ENCODE measurements around the gene FOXC2.

DNA sequence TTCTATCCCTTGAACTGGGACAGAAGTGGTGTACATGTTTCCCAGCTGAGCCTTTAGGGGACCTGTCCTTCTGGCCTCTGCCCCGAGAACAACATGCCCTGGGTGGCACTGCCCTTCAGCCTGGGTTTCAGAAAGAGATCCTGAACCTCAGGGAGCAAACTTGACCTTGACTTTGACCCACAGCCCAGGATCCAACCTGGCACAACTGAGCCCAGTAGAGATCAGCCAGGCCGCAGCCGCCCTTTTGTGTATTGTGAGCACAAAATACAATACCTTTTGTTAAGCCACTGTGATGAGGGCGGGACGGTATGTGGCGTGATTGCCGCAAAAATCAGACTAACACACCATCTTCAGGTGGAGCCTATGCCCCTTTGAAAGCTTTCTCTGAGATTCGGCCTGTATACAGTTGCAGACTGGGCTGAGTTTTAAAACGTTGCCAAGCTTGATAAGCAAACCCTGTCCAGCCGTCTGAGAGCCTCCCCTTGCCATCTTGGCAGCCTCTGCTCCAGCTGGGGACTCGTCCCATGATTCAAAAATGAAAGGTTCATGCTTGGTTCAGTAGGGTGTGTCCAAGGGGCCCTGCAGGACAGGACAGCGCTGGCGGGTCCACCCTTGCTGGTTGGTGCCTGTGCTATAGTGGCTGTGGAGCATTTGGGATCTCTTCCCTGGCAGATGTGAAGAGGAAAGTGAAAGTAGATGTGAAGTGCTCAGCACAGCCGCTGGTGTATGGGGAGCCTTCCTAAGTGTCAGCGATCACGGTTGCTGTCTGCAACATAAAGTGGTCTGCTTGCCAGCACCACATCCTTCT lies 52.0 kb downstream of the FOXC2 start:
- no peak for TF ChIP-seq CTCF (IDR thresholded peaks at IDR 0.05; ENCODE audit: borderline replicate concordance, extremely low read depth, low read length, poor library complexity, severe bottlenecking)
- no peak for TF ChIP-seq EZH2 (IDR thresholded peaks at IDR 0.05; ENCODE audit: borderline replicate concordance, low read depth, low read length, severe bottlenecking)
